HepG2 (cell line): Measurements from ENCODE around the gene BTK. TPM values are rescaled to one million over a fixed set of nuclear protein-coding genes. Genes with fewer than 3 reads are reported as not detected.

Experiments
- AGO2 ChIP-seq: fragments of 200-400 bp; formaldehyde crosslinking; optimal IDR thresholded peaks from 2 replicates; pipeline ENCODE3; 2017; ENCODE audit warnings: mild to moderate bottlenecking, low read depth, low read length, moderate library complexity
- CENPX ChIP-seq: sonication (generic); formaldehyde crosslinking; IDR thresholded peaks from 2 replicates; pipeline ENCODE4 v1.9.0; 2021; ENCODE audit warnings: mild to moderate bottlenecking, missing genetic modification reagents, moderate library complexity
- FOXC1 ChIP-seq: sonication (generic); formaldehyde crosslinking; IDR thresholded peaks from 2 replicates; pipeline ENCODE4 v1.8.0; 2022; ENCODE audit warnings: mild to moderate bottlenecking, missing genetic modification reagents, borderline replicate concordance
- HNRNPK ChIP-seq: fragments of 200-400 bp; formaldehyde crosslinking; IDR thresholded peaks from 2 replicates; pipeline ENCODE4 v1.6.1; 2018; ENCODE audit warnings: low read length, low read depth, moderate library complexity, mild to moderate bottlenecking; ENCODE audit not compliant: poor library complexity, severe bottlenecking
- LCORL ChIP-seq, 2 experiments: fragments of 450-650 bp in 1 of 2; sonication (generic) in 1 of 2; formaldehyde crosslinking in 1 of 2; IDR thresholded peaks; 2 replicates each; pipeline versions ENCODE4 v1.5.0 to v1.6.1; 2017 to 2020; ENCODE audit warnings: antibody characterized with exemption in 1 of 2, missing genetic modification reagents in 1 of 2
- TBL1XR1 ChIP-seq: fragments of 150-350 bp; IDR thresholded peaks from 2 replicates; pipeline ENCODE4 v1.6.1; 2014; ENCODE audit warnings: borderline replicate concordance, low read length; ENCODE audit not compliant: partially characterized antibody
- TFE3 ChIP-seq: IDR thresholded peaks from 2 replicates; pipeline ENCODE4 v1.6.1; 2016
- ZFP36L2 ChIP-seq: sonication (generic); formaldehyde crosslinking; IDR thresholded peaks from 2 replicates; pipeline ENCODE4 v1.4.0; 2020; ENCODE audit warnings: missing genetic modification reagents
- ZKSCAN1 ChIP-seq: fragments of 150-350 bp; IDR thresholded peaks from 2 replicates; pipeline ENCODE4 v1.6.1; 2014; ENCODE audit warnings: low read length
- ZNF367 ChIP-seq: sonication (generic); formaldehyde crosslinking; IDR thresholded peaks from 2 replicates; pipeline ENCODE4 v1.4.0; 2020; ENCODE audit warnings: missing genetic modification reagents, borderline replicate concordance
- ZNF549 ChIP-seq: sonication (generic); formaldehyde crosslinking; IDR thresholded peaks from 2 replicates; pipeline ENCODE4 v1.5.0; 2020; ENCODE audit warnings: missing genetic modification reagents
- ZNF710 ChIP-seq: sonication (generic); formaldehyde crosslinking; IDR thresholded peaks from 2 replicates; pipeline ENCODE4 v1.5.0; 2020; ENCODE audit warnings: mild to moderate bottlenecking, missing genetic modification reagents, borderline replicate concordance
- ZNF841 ChIP-seq: sonication (generic); formaldehyde crosslinking; IDR thresholded peaks from 2 replicates; pipeline ENCODE4 v1.8.1; 2023; ENCODE audit warnings: missing genetic modification reagents, borderline replicate concordance
- polyA plus RNA-seq, 8 experiments: library from polyadenylated mRNA; depleted of rRNA in 3 of 8; stranded (reverse) in 7 of 8; unstranded in 1 of 8; fragments of >200 nt; fragmentation: Illumina TruSeq in 4 of 8; extraction: Trizol in 4 of 8; gene quantifications; 2 replicates each; pipeline versions ENCODE4 v1.2.1 to v1.2.3, GENCODE V29; 2011 to 2016; ENCODE audit warnings: low read depth in 4 of 8, missing spikeins in 1 of 8, mixed read lengths in 1 of 8; ENCODE audit not compliant: insufficient read depth in 1 of 8
- total RNA-seq, 5 experiments: library from RNA; depleted of rRNA; stranded (reverse); fragments of >200 nt; fragmentation: Illumina TruSeq; extraction: Trizol; gene quantifications; 2 replicates each; pipeline ENCODE4 v1.2.3, GENCODE V29; 2016; ENCODE audit warnings: low read depth in 1 of 5
- TF ChIP-seq, protein P1 (sequence below): sonication (generic); formaldehyde crosslinking; IDR thresholded peaks from 2 replicates; pipeline ENCODE4 v1.4.0; 2020; ENCODE audit warnings: mild to moderate bottlenecking, missing genetic modification reagents
- TF ChIP-seq, protein P2 (sequence below): sonication (generic); formaldehyde crosslinking; IDR thresholded peaks from 2 replicates; pipeline ENCODE4 v1.4.0; 2020; ENCODE audit warnings: missing genetic modification reagents, borderline replicate concordance
- TF ChIP-seq, protein P3 (sequence below): IDR thresholded peaks from 2 replicates; pipeline ENCODE4 v1.6.1; 2016; ENCODE audit warnings: mild to moderate bottlenecking
- TF ChIP-seq, protein P4 (sequence below): sonication (generic); formaldehyde crosslinking; IDR thresholded peaks from 2 replicates; pipeline ENCODE4 v1.8.1; 2023; ENCODE audit warnings: mild to moderate bottlenecking, moderate library complexity, missing genetic modification reagents

The BTK gene
- total and polyA plus RNA-seq, 2 of the 13 experiments (the other 11 are each of a cell fraction or from before 2014, with no cell fraction given), result not detected

DNA sequence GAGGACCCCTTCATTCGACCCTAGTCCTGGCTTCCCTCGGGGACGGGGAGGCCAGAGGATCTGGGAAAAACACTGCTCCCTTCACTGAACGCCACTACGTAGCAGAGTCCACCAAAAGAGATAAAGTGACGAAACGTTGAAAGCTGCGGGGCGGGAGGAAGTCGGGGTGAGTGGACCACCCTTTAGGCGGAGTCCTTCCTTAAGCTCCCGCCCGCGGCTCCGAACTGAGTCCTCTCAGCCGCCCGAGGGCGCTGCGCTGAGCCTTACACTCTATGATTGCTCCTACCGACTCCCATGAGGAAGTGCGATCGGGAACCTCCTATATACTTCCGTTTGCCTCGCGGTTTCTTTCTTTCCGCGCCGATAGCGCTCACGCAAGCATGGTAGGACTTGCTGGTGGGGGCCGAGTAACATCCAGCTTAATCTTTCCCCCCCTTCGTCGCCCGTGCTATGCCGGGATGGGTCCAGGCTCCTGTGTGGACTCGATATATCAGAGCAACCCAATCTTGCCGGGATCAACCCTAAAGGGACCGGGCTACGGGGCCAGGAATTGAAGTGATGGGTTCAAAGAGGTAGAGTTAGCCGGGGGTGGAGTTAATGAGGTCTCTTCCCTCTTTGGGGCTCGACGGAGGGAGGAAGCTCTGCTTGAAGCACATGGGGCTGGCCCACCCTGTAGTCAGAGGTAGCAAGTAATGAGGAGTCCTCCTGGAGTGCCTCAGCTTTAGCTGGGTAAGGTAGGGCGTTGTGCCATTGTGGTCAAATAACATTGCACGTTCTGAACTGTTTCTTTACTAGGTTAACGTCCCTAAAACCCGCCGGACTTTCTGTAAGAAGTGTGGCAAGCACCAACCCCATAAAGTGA, 4.9 kb upstream of the BTK start, which contains the start of gene RPL36A (continued):
- TF ChIP-seq, protein P1, sequence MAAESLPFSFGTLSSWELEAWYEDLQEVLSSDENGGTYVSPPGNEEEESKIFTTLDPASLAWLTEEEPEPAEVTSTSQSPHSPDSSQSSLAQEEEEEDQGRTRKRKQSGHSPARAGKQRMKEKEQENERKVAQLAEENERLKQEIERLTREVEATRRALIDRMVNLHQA (CRISPR knock-in tag), result no peak
- TF ChIP-seq LCORL (IDR thresholded peaks at IDR 0.05), result no peak
- TF ChIP-seq LCORL (CRISPR knock-in tag; IDR thresholded peaks at IDR 0.05), result no peak; the same call in 1 of the 2 replicates
- TF ChIP-seq TBL1XR1, result no peak
- TF ChIP-seq ZFP36L2 (CRISPR knock-in tag), result no peak
- no peak for TF ChIP-seq CENPX (CRISPR knock-in tag)
- no peak for TF ChIP-seq ZNF367 (CRISPR knock-in tag)
- TF ChIP-seq ZNF549, result no peak
- peak; percentile 34; the same call in 1 of the 2 replicates for TF ChIP-seq FOXC1 (CRISPR knock-in tag)
- TF ChIP-seq ZNF710, result no peak
- TF ChIP-seq, protein P2, sequence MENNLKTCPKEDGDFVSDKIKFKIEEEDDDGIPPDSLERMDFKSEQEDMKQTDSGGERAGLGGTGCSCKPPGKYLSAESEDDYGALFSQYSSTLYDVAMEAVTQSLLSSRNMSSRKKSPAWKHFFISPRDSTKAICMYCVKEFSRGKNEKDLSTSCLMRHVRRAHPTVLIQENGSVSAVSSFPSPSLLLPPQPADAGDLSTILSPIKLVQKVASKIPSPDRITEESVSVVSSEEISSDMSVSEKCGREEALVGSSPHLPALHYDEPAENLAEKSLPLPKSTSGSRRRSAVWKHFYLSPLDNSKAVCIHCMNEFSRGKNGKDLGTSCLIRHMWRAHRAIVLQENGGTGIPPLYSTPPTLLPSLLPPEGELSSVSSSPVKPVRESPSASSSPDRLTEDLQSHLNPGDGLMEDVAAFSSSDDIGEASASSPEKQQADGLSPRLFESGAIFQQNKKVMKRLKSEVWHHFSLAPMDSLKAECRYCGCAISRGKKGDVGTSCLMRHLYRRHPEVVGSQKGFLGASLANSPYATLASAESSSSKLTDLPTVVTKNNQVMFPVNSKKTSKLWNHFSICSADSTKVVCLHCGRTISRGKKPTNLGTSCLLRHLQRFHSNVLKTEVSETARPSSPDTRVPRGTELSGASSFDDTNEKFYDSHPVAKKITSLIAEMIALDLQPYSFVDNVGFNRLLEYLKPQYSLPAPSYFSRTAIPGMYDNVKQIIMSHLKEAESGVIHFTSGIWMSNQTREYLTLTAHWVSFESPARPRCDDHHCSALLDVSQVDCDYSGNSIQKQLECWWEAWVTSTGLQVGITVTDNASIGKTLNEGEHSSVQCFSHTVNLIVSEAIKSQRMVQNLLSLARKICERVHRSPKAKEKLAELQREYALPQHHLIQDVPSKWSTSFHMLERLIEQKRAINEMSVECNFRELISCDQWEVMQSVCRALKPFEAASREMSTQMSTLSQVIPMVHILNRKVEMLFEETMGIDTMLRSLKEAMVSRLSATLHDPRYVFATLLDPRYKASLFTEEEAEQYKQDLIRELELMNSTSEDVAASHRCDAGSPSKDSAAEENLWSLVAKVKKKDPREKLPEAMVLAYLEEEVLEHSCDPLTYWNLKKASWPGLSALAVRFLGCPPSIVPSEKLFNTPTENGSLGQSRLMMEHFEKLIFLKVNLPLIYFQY (CRISPR knock-in tag), result no peak
- TF ChIP-seq, protein P3, sequence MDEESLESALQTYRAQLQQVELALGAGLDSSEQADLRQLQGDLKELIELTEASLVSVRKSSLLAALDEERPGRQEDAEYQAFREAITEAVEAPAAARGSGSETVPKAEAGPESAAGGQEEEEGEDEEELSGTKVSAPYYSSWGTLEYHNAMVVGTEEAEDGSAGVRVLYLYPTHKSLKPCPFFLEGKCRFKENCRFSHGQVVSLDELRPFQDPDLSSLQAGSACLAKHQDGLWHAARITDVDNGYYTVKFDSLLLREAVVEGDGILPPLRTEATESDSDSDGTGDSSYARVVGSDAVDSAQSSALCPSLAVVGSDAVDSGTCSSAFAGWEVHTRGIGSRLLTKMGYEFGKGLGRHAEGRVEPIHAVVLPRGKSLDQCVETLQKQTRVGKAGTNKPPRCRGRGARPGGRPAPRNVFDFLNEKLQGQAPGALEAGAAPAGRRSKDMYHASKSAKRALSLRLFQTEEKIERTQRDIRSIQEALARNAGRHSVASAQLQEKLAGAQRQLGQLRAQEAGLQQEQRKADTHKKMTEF (CRISPR knock-in tag), result peak; percentile 60; the same call in 1 of the 2 replicates
- TF ChIP-seq ZNF841 (CRISPR knock-in tag), result no peak
- TF ChIP-seq TFE3 (CRISPR knock-in tag), result peak; percentile 48; the same call in 1 of the 2 replicates
- TF ChIP-seq ZKSCAN1, result 0 out of 2 replicates have a peak, but pooled peaks have one; percentile 23
- TF ChIP-seq AGO2, result no peak
- no peak for TF ChIP-seq HNRNPK
- TF ChIP-seq, protein P4, sequence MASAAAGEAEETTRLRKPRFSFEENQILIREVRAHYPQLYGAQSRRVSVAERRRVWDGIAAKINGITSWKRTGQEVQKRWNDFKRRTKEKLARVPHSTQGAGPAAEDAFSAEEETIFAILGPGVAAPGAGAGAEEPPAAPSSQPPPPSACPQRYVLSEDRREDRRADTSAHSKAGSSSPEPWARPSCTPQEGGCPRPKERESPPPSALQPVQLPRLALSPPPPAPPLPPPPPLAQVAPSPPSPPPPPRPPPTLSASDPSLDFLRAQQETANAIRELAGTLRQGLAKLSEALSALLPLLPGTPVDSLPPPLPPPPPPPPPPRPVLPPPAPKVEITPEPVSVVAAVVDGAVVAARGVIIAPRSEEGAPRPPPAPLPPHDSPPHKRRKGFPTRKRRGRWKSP, result peak; percentile 35; the same call in 1 of the 2 replicates
